HepG2 (cell line): Measurements from ENCODE around the gene VENTX. TPM values are rescaled to one million over a fixed set of nuclear protein-coding genes. Genes with fewer than 3 reads are reported as not detected.

Source experiments
- AHDC1 ChIP-seq: sonication (generic); formaldehyde crosslinking; IDR thresholded peaks from 2 replicates; pipeline ENCODE4 v1.5.1; 2020; ENCODE audit warnings: mild to moderate bottlenecking, missing genetic modification reagents, borderline replicate concordance
- ARHGAP35 ChIP-seq: sonication (generic); formaldehyde crosslinking; IDR thresholded peaks from 2 replicates; pipeline ENCODE4 v1.9.0; 2022; ENCODE audit warnings: mild to moderate bottlenecking, inconsistent platforms, moderate library complexity, missing genetic modification reagents, borderline replicate concordance
- DPF2 ChIP-seq: sonication (generic); formaldehyde crosslinking; IDR thresholded peaks from 2 replicates; pipeline ENCODE4 v1.4.0; 2020; ENCODE audit warnings: mild to moderate bottlenecking, low read depth, missing genetic modification reagents, borderline replicate concordance
- E2F5 ChIP-seq: sonication (generic); formaldehyde crosslinking; conservative IDR thresholded peaks from 2 replicates; pipeline ENCODE4 v1.4.0; 2020; ENCODE audit warnings: missing genetic modification reagents
- ELF1 ChIP-seq: sonication (generic); formaldehyde crosslinking; IDR thresholded peaks from 2 replicates; pipeline ENCODE4 v1.4.0; 2020; ENCODE audit warnings: missing genetic modification reagents
- ERF ChIP-seq: IDR thresholded peaks from 2 replicates; pipeline ENCODE4 v1.6.1; 2018; ENCODE audit warnings: missing biosample characterization, missing genetic modification reagents
- ESRRA ChIP-seq: sonication (generic); formaldehyde crosslinking; IDR thresholded peaks from 2 replicates; pipeline ENCODE4 v1.5.1; 2020; ENCODE audit warnings: mild to moderate bottlenecking, low read depth, missing genetic modification reagents
- FOXO1 ChIP-seq: sonication (generic); formaldehyde crosslinking; IDR thresholded peaks from 2 replicates; pipeline ENCODE4 v1.4.0; 2020; ENCODE audit warnings: missing genetic modification reagents
- HMG20A ChIP-seq: IDR thresholded peaks from 2 replicates; pipeline ENCODE4 v1.6.1; 2016; ENCODE audit warnings: borderline replicate concordance
- HNRNPK ChIP-seq: fragments of 200-400 bp; formaldehyde crosslinking; IDR thresholded peaks from 2 replicates; pipeline ENCODE4 v1.6.1; 2018; ENCODE audit warnings: low read length, low read depth, moderate library complexity, mild to moderate bottlenecking; ENCODE audit not compliant: poor library complexity, severe bottlenecking
- IRF9 ChIP-seq: sonication (generic); formaldehyde crosslinking; IDR thresholded peaks from 2 replicates; pipeline ENCODE4 v1.8.0; 2022; ENCODE audit warnings: missing genetic modification reagents, mild to moderate bottlenecking, borderline replicate concordance
- MLXIP ChIP-seq: sonication (generic); formaldehyde crosslinking; IDR thresholded peaks from 2 replicates; pipeline ENCODE4 v1.9.0; 2021; ENCODE audit warnings: missing genetic modification reagents, borderline replicate concordance
- POGZ ChIP-seq: sonication (generic); formaldehyde crosslinking; IDR thresholded peaks from 2 replicates; pipeline ENCODE4 v1.4.0; 2020; ENCODE audit warnings: mild to moderate bottlenecking, missing genetic modification reagents
- RXRA ChIP-seq: sonication (generic); formaldehyde crosslinking; IDR thresholded peaks from 2 replicates; pipeline ENCODE4 v1.5.1; 2020; ENCODE audit warnings: missing genetic modification reagents
- TAF1 ChIP-seq: sonication (generic); formaldehyde crosslinking; IDR thresholded peaks from 2 replicates; pipeline ENCODE4 v1.4.0; 2020; ENCODE audit warnings: missing genetic modification reagents
- TCF7L2 ChIP-seq: IDR thresholded peaks from 2 replicates; pipeline ENCODE4 v1.6.1; 2011; ENCODE audit warnings: mild to moderate bottlenecking, low read depth, low read length, moderate library complexity
- ZMYM2 ChIP-seq: sonication (generic); formaldehyde crosslinking; IDR thresholded peaks from 2 replicates; pipeline ENCODE4 v1.8.0; 2022; ENCODE audit warnings: mild to moderate bottlenecking, missing genetic modification reagents
- ZNF496 ChIP-seq: sonication (generic); formaldehyde crosslinking; IDR thresholded peaks from 2 replicates; pipeline ENCODE4 v1.8.1; 2023; ENCODE audit warnings: mild to moderate bottlenecking, moderate library complexity, missing genetic modification reagents; ENCODE audit not compliant: insufficient replicate concordance
- polyA plus RNA-seq, 8 experiments: library from polyadenylated mRNA; depleted of rRNA in 3 of 8; stranded (reverse) in 7 of 8; unstranded in 1 of 8; fragments of >200 nt; fragmentation: Illumina TruSeq in 4 of 8; extraction: Trizol in 4 of 8; gene quantifications; 2 replicates each; pipeline versions ENCODE4 v1.2.1 to v1.2.3, GENCODE V29; 2011 to 2016; ENCODE audit warnings: low read depth in 4 of 8, missing spikeins in 1 of 8, mixed read lengths in 1 of 8; ENCODE audit not compliant: insufficient read depth in 1 of 8
- total RNA-seq, 5 experiments: library from RNA; depleted of rRNA; stranded (reverse); fragments of >200 nt; fragmentation: Illumina TruSeq; extraction: Trizol; gene quantifications; 2 replicates each; pipeline ENCODE4 v1.2.3, GENCODE V29; 2016; ENCODE audit warnings: low read depth in 1 of 5

Gene VENTX
- total and polyA plus RNA-seq, 2 of the 13 experiments (the other 11 are each of a cell fraction or from before 2014, with no cell fraction given) = not detected

GRCh38 chr10:133278577-133279265 lies 41.1 kb downstream of the VENTX start (continued):
- TF ChIP-seq IRF9 (CRISPR knock-in tag) = no peak
- no peak for TF ChIP-seq HMG20A (CRISPR knock-in tag)
- TF ChIP-seq TCF7L2 = 0 out of 2 replicates have a peak, but pooled peaks have one; percentile 8
- no peak for TF ChIP-seq RXRA (CRISPR knock-in tag)
- no peak for TF ChIP-seq ELF1 (CRISPR knock-in tag)
- TF ChIP-seq HNRNPK = no peak
- TF ChIP-seq FOXO1 = no peak
- no peak for TF ChIP-seq ERF (CRISPR knock-in tag)
- no peak for TF ChIP-seq MLXIP (CRISPR knock-in tag)
- TF ChIP-seq TAF1 (CRISPR knock-in tag) = no peak
- no peak for TF ChIP-seq DPF2 (CRISPR knock-in tag)
- TF ChIP-seq ZNF496 (CRISPR knock-in tag) = no peak
- no peak for TF ChIP-seq POGZ (CRISPR knock-in tag)
- no peak for TF ChIP-seq E2F5 (CRISPR knock-in tag)
- no peak for TF ChIP-seq ARHGAP35
- TF ChIP-seq ZMYM2 (CRISPR knock-in tag) = no peak
- TF ChIP-seq AHDC1 (CRISPR knock-in tag) = no peak
- no peak for TF ChIP-seq ESRRA (CRISPR knock-in tag)
